Epithelial cell of proximal tubule (primary cell): Measurements from ENCODE around the gene TXNRD1. TPM values are rescaled to one million over a fixed set of nuclear protein-coding genes. Genes with fewer than 3 reads are reported as not detected.

ENCODE experiments used
- DNase-seq: peaks from one replicate; pipeline ENCODE4 v3.0.0-alpha.2; 2011; ENCODE audit warnings: low read depth
- H3K4me3 ChIP-seq: 2 replicates; pipeline ENCODE4 v1.5.1; 2011; ENCODE audit warnings: low read depth, mild to moderate bottlenecking, low read length
- CTCF ChIP-seq: conservative IDR thresholded peaks from 2 replicates; pipeline ENCODE4 v1.5.1; 2012; ENCODE audit warnings: low read depth, mild to moderate bottlenecking, low read length
- total RNA-seq: library from RNA; depleted of rRNA; stranded (reverse); fragments of >200 nt; gene quantifications from 2 replicates; pipeline ENCODE4 v1.2.3, GENCODE V29; 2015

Gene TXNRD1
- total RNA-seq, 1 donor from 2014 or later = 268 TPM

GRCh38 chr12:104294927-104295668 lies 79.5 kb downstream of the TXNRD1 start:
- H3K4me3 ChIP-seq = no peak overlapping the region
- DNase-seq = no peak
- TF ChIP-seq CTCF = no peak

- no peak overlapping the region for H3K4me3 ChIP-seq
- DNase-seq = no peak
- no peak for TF ChIP-seq CTCF
Measured at GRCh38 chr12:104295954-104296353, 80.4 kb downstream of the TXNRD1 start.

- TF ChIP-seq CTCF = no peak
- no peak overlapping the region for H3K4me3 ChIP-seq
- no peak for DNase-seq
Measured at GRCh38 chr12:104296718-104297117, 81.1 kb downstream of the TXNRD1 start.

- no peak for TF ChIP-seq CTCF
- no peak overlapping the region for H3K4me3 ChIP-seq
- DNase-seq = no peak
Measured at GRCh38 chr12:104297477-104298113, 82.0 kb downstream of the TXNRD1 start.

- TF ChIP-seq CTCF = no peak
- H3K4me3 ChIP-seq = no peak overlapping the region
- no peak for DNase-seq
Measured at GRCh38 chr12:104299842-104300481, 84.4 kb downstream of the TXNRD1 start.

GRCh38 chr12:104303538-104304151 lies 88.1 kb downstream of the TXNRD1 start, which contains the start of gene EID3:
Gene EID3 (plus strand): TSS chr12:104303739. CDS start chr12:104303935, 196 bp downstream.
- H3K4me3 ChIP-seq = peak within 1 kb of the TSS; percentile 57
- DNase-seq = no peak
- TF ChIP-seq CTCF = no peak
